T-helper 2 cell treated with Interferon-gamma antibody and Interleukin-4, amounts not matched to agents 5 μg/mL and 100 μg/mL, for 36 hours (primary cell): Measurements from ENCODE around the gene TFAP2A.

Experiments used
- DNase-seq: peaks from one replicate; pipeline ENCODE4 v3.0.0; 2021; ENCODE audit warnings: low spot score
- H3K27ac Mint-ChIP-seq: one replicate; pipeline ENCODE4 v1.8.0; 2021; ENCODE audit warnings: mild to moderate bottlenecking, mixed read lengths
- H3K27me3 Mint-ChIP-seq: one replicate; pipeline ENCODE4 v1.8.0; 2021; ENCODE audit warnings: low read depth, mixed read lengths
- H3K36me3 Mint-ChIP-seq: one replicate; pipeline ENCODE4 v1.8.0; 2021; ENCODE audit warnings: low read depth, mixed read lengths
- H3K4me1 Mint-ChIP-seq: one replicate; pipeline ENCODE4 v1.8.0; 2021; ENCODE audit warnings: low read depth, mixed read lengths
- H3K4me3 Mint-ChIP-seq: one replicate; pipeline ENCODE4 v1.8.0; 2022; ENCODE audit warnings: mild to moderate bottlenecking, moderate library complexity, mixed read lengths
- H3K9me3 Mint-ChIP-seq: one replicate; pipeline ENCODE4 v1.8.0; 2021; ENCODE audit warnings: mixed read lengths

The TFAP2A gene

DNA sequence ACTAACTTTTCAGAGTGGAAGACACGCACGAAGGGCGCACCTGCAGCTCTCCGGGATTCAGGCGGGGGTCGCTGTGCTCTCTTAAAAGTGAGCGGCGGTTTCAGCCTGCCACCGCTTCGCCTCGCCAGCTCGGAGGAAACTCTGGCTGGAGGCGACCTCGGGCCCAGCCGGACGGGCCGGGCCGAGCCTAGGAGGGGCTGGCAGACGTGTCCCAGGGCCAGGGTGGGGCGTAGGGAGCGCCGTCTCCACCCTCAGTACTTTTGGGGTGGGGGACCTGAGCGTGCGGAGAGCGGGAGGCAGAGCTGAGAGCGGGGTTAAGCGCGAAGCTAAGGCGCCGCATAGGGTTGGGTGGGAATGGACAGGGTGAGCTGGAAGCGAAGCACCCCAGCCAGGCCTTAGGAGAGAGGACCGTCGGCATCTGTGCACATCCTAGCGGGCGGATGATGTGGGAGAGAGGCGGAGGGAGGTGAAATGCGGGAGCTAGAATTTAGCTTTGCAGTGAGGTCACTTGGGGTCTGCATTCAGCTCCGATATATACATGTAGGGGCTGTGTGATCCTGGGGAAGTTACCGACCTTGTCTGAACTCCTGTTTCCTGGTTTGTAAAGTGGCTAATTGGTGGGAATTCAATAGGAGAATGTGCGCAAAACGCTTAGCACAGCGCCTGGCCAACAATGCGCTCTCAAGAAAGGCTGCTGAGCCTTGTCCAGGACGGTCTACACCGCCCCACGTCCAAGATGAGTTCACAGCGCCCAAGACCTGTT lies 6.5 kb upstream of the TFAP2A start:
- no peak overlapping the region for H3K27ac Mint-ChIP-seq
- peaks cover 94% of the 10 kb centered on the region for H3K27me3 Mint-ChIP-seq
- peaks cover 8% of the 10 kb centered on the region for H3K4me1 Mint-ChIP-seq
- DNase-seq, result no peak
- peaks cover 4% of the 10 kb centered on the region for H3K9me3 Mint-ChIP-seq
- no peak overlapping the region for H3K4me3 Mint-ChIP-seq
- H3K36me3 Mint-ChIP-seq, result peaks cover 3% of the 10 kb centered on the region

DNA sequence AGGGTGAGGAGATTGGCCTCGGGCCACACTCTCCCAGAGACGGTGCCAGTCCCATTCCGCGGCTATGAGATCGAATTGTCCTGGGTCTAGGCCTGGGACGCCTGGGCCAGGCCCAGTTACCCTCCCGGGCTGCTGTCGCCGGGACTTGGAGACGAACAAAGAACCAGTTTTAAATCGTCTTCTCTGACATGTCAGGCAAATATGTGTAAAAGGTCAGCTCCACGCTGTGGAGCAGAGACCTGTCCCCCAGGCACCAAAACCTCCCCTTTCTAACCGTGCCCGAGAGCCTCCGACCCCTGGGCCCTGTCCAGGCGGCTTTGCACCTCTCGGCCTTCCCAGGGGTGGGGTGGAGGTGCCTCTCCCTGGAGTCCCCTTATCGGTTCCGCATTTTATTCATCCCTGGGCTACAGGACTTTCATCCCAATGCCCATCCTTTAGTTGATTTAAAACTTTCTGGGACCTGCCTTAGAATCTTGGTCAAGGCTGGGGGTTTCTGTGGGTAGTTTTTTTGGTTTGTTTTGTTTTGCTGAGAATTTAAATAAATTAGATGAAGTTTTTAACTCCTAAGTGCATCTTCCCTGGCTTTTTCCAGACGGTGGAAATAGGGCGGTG lies 5.8 kb upstream of the TFAP2A start:
- H3K27ac Mint-ChIP-seq, result no peak overlapping the region
- peaks cover 4% of the 10 kb centered on the region for H3K9me3 Mint-ChIP-seq
- no peak for DNase-seq
- peaks cover 97% of the 10 kb centered on the region for H3K27me3 Mint-ChIP-seq
- H3K36me3 Mint-ChIP-seq, result peaks cover 4% of the 10 kb centered on the region
- H3K4me3 Mint-ChIP-seq, result no peak overlapping the region
- H3K4me1 Mint-ChIP-seq, result peaks cover 8% of the 10 kb centered on the region

DNA sequence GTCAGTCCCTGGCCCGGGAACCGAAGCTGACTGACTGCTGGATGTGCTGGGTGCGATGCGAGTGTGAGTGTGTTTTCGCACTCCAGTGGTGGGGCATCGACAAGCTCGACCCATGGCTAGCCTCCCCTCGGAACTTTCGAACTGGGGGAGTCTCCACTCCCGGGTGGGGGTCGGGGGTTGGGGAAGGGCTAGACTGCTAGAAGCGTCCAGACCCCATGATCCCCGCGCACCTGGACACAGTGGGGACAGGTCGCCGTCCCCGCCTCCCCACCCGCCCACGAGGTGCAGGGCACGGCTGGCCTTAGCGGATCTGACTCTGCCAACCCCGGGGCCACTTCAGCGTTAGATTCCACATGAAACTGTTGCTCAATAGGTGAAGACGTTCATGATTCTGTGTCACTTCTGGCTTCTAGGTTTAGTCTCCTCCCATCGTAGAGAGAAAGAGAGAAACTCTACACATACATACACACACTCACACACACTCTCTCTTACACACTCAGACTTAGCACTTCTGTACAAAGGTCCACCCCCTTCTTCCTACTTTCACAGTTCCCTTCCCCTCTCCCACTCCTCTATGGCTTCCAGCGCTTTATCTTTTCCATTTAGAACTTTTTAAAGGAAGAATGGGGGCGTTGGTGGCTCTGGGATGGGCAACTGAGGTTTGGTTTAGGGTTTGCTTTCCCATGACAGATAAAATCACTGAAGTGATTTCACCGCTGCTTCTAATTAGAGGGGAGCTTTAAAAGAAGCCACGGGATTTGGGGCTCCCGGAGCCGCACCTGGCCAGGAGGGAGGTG lies 5.1 kb upstream of the TFAP2A start:
- H3K9me3 Mint-ChIP-seq, result peaks cover 4% of the 10 kb centered on the region
- peaks cover 8% of the 10 kb centered on the region for H3K4me1 Mint-ChIP-seq
- no peak for DNase-seq
- H3K4me3 Mint-ChIP-seq, result no peak overlapping the region
- H3K36me3 Mint-ChIP-seq, result peaks cover 8% of the 10 kb centered on the region
- H3K27ac Mint-ChIP-seq, result peak overlapping the region; percentile 75
- H3K27me3 Mint-ChIP-seq, result peaks cover 97% of the 10 kb centered on the region

DNA sequence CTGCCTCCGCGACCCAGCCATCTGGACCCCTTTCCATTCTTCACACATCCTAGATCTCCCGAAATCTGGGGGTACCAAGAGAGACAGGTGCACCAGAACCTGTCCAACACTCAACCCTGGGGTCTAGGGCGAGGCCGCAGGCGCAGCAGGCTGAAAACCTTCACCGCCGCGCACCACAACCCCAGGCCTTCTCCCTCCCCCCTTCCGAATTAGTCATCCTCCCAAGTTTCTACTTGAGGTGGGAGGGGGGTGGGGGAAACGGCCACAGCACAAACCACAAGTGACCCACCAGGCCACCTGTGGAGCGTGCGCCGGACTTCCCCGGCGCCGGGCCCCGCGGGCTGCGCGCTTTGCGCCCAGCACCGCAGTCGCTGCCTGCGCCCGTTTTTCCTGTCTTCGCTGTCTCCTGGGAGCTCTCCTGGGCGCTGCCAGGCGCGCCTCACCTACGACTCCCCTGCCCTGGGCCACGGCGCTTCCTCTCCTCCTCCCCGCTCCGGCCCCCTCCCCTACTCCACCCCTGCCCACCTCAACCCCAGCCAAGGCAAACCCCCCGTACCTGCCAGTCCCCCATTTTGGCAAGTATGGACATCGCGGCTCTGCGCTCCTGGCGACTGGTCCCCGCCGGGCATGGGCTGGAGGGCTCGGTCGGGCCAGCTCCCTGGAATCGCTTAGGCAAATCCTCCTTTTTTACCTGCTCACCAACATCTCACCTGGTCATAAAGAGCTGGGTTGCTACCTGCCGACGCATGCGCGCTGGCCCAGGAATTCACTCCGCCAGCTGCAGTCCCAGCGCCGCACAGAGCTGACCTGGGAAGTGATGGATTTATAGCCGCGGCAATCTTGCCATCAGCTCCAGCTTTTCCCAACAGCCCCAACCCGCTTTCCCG lies 4.2 kb upstream of the TFAP2A start:
- Mint-ChIP-seq H3K4me1 (peaks cover 8% of the 10 kb centered on the region), H3K4me3 (peak overlapping the region; percentile 15), H3K27me3 (peaks cover 97% of the 10 kb centered on the region), H3K27ac (no peak overlapping the region), H3K36me3 (peaks cover 8% of the 10 kb centered on the region), H3K9me3 (peaks cover 4% of the 10 kb centered on the region)
- no peak for DNase-seq

DNA sequence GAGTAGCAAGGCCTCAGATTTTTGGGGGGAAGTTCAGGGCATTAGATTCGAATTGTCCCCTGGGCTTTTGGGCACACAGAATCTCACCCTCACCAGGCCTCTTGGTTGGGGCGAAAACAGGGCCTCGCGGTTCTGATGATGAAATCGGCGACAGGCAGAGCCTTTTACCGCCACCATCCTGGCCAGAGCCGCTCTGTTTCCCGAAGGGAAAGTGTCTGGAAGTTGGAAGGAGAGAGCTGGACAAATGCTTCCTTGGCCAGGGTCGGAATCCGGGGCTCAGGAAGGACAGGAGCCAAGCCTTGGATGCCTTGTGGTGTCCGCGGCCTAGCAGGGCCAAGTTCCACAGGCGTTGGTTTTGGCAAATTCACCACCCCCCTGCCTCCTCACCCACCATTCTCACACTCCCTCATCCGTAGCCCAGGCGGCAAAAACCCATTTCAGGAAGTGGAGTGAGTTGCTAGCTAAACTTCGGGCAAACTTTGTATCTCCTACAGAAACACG lies 3.5 kb upstream of the TFAP2A start:
- no peak overlapping the region for H3K4me3 Mint-ChIP-seq
- H3K36me3 Mint-ChIP-seq, result peaks cover 8% of the 10 kb centered on the region
- peaks cover 97% of the 10 kb centered on the region for H3K27me3 Mint-ChIP-seq
- DNase-seq, result no peak
- H3K27ac Mint-ChIP-seq, result no peak overlapping the region
- peaks cover 13% of the 10 kb centered on the region for H3K4me1 Mint-ChIP-seq
- peaks cover 4% of the 10 kb centered on the region for H3K9me3 Mint-ChIP-seq

DNA sequence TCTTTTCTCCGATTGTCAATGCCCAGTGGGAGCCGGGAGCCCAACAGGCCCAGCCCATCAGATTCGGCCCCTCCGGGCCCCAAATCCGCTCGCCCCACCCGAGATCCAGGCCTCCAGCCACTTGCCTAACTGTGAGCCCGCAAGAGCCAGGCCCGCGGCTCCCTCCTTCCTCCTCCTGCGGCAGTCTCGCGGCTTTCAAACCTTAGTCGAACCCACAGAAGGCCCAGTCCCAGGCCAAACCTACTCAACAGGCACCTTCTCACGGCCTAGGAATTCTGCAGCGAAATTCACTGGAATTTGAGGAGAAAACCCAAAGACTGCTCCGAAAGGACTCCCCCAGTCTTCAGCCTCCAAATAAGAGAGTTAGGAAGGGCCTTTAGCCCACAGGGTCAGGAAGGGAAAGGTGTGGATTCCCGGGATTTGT lies 2.8 kb upstream of the TFAP2A start:
- Mint-ChIP-seq H3K36me3 (peaks cover 10% of the 10 kb centered on the region), H3K27ac (no peak overlapping the region), H3K27me3 (peaks cover 96% of the 10 kb centered on the region), H3K9me3 (peaks cover 4% of the 10 kb centered on the region), H3K4me1 (peaks cover 17% of the 10 kb centered on the region), H3K4me3 (no peak overlapping the region)
- no peak for DNase-seq

DNA sequence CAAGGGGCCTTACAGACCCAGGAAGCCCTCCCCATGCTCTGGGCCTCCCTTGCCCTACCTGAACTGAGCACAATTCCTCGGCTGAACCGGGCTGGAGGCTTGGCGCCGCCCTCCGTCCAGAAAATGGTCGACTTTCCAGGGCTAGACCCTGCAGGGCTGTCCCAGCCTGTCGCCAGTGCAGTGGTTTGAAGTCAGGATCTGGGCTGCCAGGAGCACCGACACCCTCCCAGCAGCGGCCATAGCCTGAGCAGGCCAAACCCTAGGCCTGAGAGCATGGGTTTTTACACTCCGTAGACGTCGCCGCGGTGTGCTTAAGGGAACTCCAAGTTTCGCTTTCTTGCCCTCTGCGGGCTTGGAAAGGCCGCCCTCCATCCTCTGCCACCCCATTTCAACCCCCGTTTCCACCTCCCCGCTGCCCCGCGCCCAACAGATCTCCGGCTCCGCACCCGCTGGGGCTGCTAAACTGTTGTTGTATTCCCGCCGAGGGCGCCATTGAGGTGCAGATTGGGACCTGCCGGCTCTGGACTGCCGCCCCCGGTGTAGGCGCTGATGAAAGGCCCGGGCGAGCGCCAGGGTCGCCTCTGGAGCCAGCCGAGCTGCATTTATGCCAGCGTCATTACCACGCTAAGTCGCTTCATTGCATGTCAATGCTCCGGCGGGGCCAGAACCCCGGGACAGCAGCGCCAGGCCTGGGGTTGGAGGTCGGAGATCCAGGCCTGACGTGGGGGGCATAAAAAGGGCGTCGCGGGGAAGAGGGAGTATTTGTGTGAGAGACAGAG lies 2.2 kb upstream of the TFAP2A start:
- peak overlapping the region; percentile 28 for H3K27ac Mint-ChIP-seq

DNA sequence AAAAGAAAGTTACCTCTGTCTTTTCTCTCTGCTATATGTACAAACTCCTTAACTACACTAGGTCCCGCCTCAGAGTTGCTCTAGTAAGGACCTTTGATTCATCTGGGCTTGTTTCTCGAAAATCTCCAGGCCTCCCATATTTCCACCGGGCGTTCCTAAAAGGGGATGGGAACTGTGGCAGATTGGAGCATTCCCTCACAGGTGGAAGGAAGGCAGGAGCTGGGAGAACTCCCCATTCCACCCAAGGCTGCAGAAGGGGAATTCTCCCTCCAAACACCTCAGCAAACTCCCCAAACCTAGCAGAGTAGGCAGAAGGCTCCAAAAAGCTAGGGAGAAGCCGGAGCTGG lies 1.6 kb upstream of the TFAP2A start:
- Mint-ChIP-seq H3K4me1 (peaks cover 21% of the 10 kb centered on the region), H3K27ac (no peak overlapping the region), H3K36me3 (peaks cover 14% of the 10 kb centered on the region), H3K4me3 (no peak overlapping the region), H3K27me3 (peaks cover 91% of the 10 kb centered on the region), H3K9me3 (peaks cover 4% of the 10 kb centered on the region)
- DNase-seq, result no peak

More for the DNA sequence above, 2.2 kb upstream of the TFAP2A start:
- Mint-ChIP-seq H3K36me3 (peaks cover 12% of the 10 kb centered on the region), H3K4me3 (peak overlapping the region; percentile 42), H3K9me3 (peaks cover 4% of the 10 kb centered on the region), H3K4me1 (peaks cover 17% of the 10 kb centered on the region), H3K27me3 (peaks cover 91% of the 10 kb centered on the region)
- DNase-seq, result no peak

DNA sequence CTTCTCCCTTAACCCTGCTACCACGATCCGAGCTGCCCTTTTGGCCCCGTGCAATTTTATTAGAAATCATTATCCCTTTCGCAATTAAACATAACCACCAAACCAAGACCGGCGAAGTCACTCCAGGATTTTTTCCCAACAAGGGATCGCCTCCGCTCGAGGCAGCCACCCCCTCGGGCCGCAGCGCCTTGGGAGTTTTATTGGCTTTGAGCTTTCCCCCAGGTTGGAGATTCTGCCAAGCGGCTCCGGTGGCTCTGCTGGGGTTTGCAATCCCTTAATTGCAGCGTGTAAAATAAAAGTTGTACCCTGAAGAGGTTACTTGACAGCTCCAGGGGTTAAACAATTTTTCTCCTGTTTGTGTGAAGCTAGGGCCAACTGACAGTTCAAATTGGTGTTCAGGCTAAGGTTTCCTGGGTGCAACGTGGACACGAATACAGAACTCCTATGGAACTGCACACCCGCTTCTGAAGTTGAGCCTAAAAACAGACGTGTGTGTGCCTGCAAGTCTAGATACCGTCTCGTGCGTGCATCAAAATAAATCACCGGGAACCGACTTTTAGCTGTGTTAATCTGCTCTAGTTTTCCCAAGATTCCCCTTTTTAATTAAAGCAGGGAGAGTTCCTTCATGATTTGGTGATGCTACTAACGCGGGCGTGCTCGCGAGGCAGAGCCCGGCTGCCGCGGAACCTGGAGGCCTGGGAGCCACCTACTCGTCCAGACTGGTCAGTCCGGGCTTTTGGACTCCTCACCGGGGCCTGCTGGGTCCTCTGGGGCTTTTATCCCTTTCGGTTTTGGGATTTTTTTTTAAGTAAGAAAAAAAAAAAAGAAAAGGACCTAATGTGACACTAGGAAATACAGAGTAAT lies 975 bp upstream of the TFAP2A start:
- peak overlapping the region; percentile 47 for H3K27ac Mint-ChIP-seq
- H3K4me3 Mint-ChIP-seq, result peak overlapping the region; percentile 52
- H3K27me3 Mint-ChIP-seq, result peaks cover 91% of the 10 kb centered on the region
- DNase-seq, result no peak
- peaks cover 7% of the 10 kb centered on the region for H3K9me3 Mint-ChIP-seq
- H3K4me1 Mint-ChIP-seq, result peaks cover 25% of the 10 kb centered on the region
- peaks cover 14% of the 10 kb centered on the region for H3K36me3 Mint-ChIP-seq

DNA sequence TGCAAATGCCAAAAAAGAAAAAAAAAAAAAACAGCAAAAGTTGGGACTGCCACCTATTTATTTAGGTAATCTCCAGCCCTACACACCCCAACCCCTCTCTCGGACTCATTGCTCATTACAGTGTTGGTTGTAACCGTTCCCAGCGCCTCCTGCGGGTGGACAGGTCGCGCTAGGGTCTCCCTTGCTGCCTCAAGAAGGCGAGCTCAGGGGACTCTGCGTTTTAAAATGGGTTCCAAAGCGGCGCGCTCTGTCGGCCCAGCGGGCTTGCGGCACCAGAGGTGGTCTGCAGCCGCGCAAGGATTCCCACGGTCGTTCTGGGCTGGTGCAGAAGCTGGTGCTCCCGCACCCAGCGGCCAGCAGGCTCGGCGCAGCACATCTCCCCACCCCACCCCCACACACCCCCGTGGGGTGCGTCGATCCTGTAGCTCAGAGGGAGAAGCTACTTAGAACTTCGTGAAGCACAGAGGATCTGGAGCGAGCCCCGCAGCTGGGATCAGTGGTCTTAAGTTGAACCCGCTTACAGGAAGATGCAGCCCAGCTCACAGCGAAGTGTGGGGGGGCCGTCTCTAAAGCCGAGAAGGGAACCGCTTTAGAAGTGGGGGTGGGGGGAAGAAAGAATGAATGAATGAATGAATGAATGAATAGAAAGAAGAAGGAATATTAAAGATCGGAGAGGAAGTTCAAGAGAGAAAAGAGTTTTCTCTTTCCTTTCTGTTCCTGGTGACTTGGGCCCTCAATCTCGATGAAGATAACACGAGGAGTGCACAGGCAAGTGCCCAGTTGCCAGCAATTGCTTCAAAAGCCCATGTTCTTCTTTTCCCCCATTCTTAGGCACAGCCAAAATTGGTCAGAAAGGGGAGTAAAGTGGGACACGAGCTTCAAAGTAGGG lies 780 bp downstream of the TFAP2A start:
- Mint-ChIP-seq H3K4me1 (peaks cover 30% of the 10 kb centered on the region), H3K9me3 (peaks cover 16% of the 10 kb centered on the region), H3K4me3 (peak overlapping the region; percentile 84), H3K27me3 (peaks cover 92% of the 10 kb centered on the region), H3K36me3 (peaks cover 19% of the 10 kb centered on the region), H3K27ac (peak overlapping the region; percentile 67)
- no peak for DNase-seq

DNA sequence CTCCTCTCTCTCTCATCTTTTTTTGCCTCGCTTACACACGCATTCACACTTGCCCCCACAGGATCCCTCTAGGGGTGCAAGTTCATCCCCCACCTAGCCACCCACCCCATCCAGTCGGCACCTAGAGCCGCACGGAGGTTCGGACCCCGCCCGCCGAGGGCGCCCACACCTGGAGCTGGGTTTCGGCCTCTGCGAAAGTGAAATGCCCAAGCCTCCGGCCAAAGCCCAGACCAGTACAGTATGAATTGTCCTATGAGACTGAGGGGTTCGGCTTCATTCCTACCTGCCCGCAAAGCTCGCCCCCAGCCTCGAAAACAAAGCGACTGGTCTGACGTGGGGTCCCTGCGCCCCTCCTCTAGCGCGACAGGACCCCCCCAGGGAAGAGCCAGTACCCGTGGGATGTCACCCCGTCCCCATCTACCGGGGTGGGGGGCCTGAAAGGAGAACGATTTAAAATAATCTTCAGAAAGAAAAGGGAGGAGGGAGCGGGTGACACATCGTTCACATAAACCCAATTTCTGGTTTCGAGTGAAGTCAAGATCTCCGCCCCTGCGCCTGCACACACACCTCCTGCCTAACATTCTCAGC lies 1.5 kb downstream of the TFAP2A start:
- peak overlapping the region; percentile 47 for H3K27ac Mint-ChIP-seq
- peaks cover 16% of the 10 kb centered on the region for H3K9me3 Mint-ChIP-seq
- peaks cover 19% of the 10 kb centered on the region for H3K36me3 Mint-ChIP-seq
- no peak for DNase-seq
- peaks cover 30% of the 10 kb centered on the region for H3K4me1 Mint-ChIP-seq
- peak overlapping the region; percentile 84 for H3K4me3 Mint-ChIP-seq
- H3K27me3 Mint-ChIP-seq, result peaks cover 94% of the 10 kb centered on the region
